Astrocyte (in vitro differentiated cells and primary cell): ENCODE results near the gene CHST13. TPM values are rescaled to one million over a fixed set of nuclear protein-coding genes. Genes with fewer than 3 reads are reported as not detected.

Source experiments
- DNase-seq: peaks from one replicate; pipeline ENCODE4 v3.0.0-alpha.2; 2010; ENCODE audit warnings: low read depth
- FAIRE-seq: peaks from 2 replicates; lab custom pipeline; 2011; peaks lifted over from hg19 to GRCh38; lab: Jason Lieb, UNC
- H2AFZ ChIP-seq: 2 replicates; pipeline ENCODE4 v1.6.0; 2012; ENCODE audit warnings: low read depth, low read length, inconsistent platforms
- H3K27ac ChIP-seq: 2 replicates; pipeline ENCODE4 v1.5.1; 2011; ENCODE audit warnings: low read depth, low read length, inconsistent platforms
- H3K27me3 ChIP-seq: 2 replicates; pipeline ENCODE4 v1.6.0; 2011; ENCODE audit warnings: low read length, inconsistent platforms; ENCODE audit not compliant: insufficient read depth
- H3K36me3 ChIP-seq: 2 replicates; pipeline ENCODE4 v1.5.1; 2011; ENCODE audit warnings: low read length, inconsistent platforms; ENCODE audit not compliant: insufficient read depth
- H3K4me1 ChIP-seq: 2 replicates; pipeline ENCODE4 v1.5.1; 2011; ENCODE audit warnings: low read length, inconsistent platforms; ENCODE audit not compliant: insufficient read depth
- H3K4me2 ChIP-seq: 2 replicates; pipeline ENCODE4 v1.6.0; 2012; ENCODE audit warnings: low read length, inconsistent platforms
- H3K4me3 ChIP-seq: 2 replicates; pipeline ENCODE4 v1.5.1; 2011; ENCODE audit warnings: low read depth, mild to moderate bottlenecking, low read length, inconsistent platforms; ENCODE audit not compliant: insufficient read depth
- H3K79me2 ChIP-seq: 2 replicates; pipeline ENCODE4 v1.6.0; 2012; ENCODE audit warnings: mild to moderate bottlenecking, low read length, inconsistent platforms; ENCODE audit not compliant: insufficient read depth
- H3K9ac ChIP-seq: 2 replicates; pipeline ENCODE4 v1.6.0; 2012; ENCODE audit warnings: mild to moderate bottlenecking, low read length, inconsistent platforms
- H3K9me3 ChIP-seq: 2 replicates; pipeline ENCODE4 v1.5.1; 2012; ENCODE audit warnings: low read depth, mild to moderate bottlenecking, low read length, inconsistent platforms; ENCODE audit not compliant: insufficient read depth
- H4K20me1 ChIP-seq: 2 replicates; pipeline ENCODE4 v1.6.0; 2012; ENCODE audit warnings: low read length, inconsistent platforms; ENCODE audit not compliant: insufficient read depth
- H3K27ac Mint-ChIP-seq: one replicate; pipeline ENCODE4 v1.8.0; 2021; ENCODE audit warnings: mild to moderate bottlenecking, mixed read lengths; ENCODE audit not compliant: unreplicated experiment
- H3K27me3 Mint-ChIP-seq: one replicate; pipeline ENCODE4 v1.8.0; 2021; ENCODE audit warnings: low read depth, mixed read lengths; ENCODE audit not compliant: unreplicated experiment
- H3K36me3 Mint-ChIP-seq: one replicate; pipeline ENCODE4 v1.8.0; 2021; ENCODE audit warnings: low read depth, mixed read lengths; ENCODE audit not compliant: unreplicated experiment
- H3K4me1 Mint-ChIP-seq: one replicate; pipeline ENCODE4 v1.8.0; 2021; ENCODE audit warnings: low read depth, mixed read lengths; ENCODE audit not compliant: unreplicated experiment
- H3K4me3 Mint-ChIP-seq: one replicate; pipeline ENCODE4 v1.8.0; 2021; ENCODE audit warnings: mild to moderate bottlenecking, moderate library complexity, mixed read lengths; ENCODE audit not compliant: unreplicated experiment
- H3K9me3 Mint-ChIP-seq: one replicate; pipeline ENCODE4 v1.8.0; 2021; ENCODE audit warnings: mild to moderate bottlenecking, mixed read lengths; ENCODE audit not compliant: unreplicated experiment
- EZH2 ChIP-seq: IDR thresholded peaks from 2 replicates; pipeline ENCODE4 v1.6.1; 2012; ENCODE audit warnings: mild to moderate bottlenecking, low read length, inconsistent platforms; ENCODE audit not compliant: insufficient read depth
- total RNA-seq: library from RNA; stranded (reverse); gene quantifications from 2 replicates; pipeline ENCODE4 v1.2.1, GENCODE V29; 2021
- TF ChIP-seq, protein P1 (sequence below): IDR thresholded peaks from 2 replicates; pipeline ENCODE4 v1.5.1; 2011; ENCODE audit warnings: low read depth, mild to moderate bottlenecking, inconsistent platforms, low read length, moderate library complexity; ENCODE audit not compliant: insufficient read depth

Gene CHST13
- total RNA-seq, 1 donor from 2014 or later = not detected

GRCh38 chr3:126553284-126554084, 29.5 kb downstream of the CHST13 start:
- H3K4me1 ChIP-seq = no peaks in the 10 kb centered on the region
- no peak overlapping the region for H3K9ac ChIP-seq
- FAIRE-seq = no peak
- H3K9me3 Mint-ChIP-seq = no peaks in the 10 kb centered on the region
- no peak overlapping the region for H3K4me2 ChIP-seq
- H3K9me3 ChIP-seq = no peaks in the 10 kb centered on the region
- no peaks in the 10 kb centered on the region for H3K4me1 Mint-ChIP-seq
- TF ChIP-seq, protein P1, sequence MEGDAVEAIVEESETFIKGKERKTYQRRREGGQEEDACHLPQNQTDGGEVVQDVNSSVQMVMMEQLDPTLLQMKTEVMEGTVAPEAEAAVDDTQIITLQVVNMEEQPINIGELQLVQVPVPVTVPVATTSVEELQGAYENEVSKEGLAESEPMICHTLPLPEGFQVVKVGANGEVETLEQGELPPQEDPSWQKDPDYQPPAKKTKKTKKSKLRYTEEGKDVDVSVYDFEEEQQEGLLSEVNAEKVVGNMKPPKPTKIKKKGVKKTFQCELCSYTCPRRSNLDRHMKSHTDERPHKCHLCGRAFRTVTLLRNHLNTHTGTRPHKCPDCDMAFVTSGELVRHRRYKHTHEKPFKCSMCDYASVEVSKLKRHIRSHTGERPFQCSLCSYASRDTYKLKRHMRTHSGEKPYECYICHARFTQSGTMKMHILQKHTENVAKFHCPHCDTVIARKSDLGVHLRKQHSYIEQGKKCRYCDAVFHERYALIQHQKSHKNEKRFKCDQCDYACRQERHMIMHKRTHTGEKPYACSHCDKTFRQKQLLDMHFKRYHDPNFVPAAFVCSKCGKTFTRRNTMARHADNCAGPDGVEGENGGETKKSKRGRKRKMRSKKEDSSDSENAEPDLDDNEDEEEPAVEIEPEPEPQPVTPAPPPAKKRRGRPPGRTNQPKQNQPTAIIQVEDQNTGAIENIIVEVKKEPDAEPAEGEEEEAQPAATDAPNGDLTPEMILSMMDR = no peak
- no peak for TF ChIP-seq EZH2
- no peaks in the 10 kb centered on the region for H3K36me3 Mint-ChIP-seq
- peaks cover 24% of the 10 kb centered on the region for H3K27me3 Mint-ChIP-seq
- no peaks in the 10 kb centered on the region for H3K79me2 ChIP-seq
- no peak overlapping the region for H3K4me3 Mint-ChIP-seq
- H2AFZ ChIP-seq = no peak overlapping the region
- H3K27ac Mint-ChIP-seq = no peak overlapping the region
- H3K36me3 ChIP-seq = no peaks in the 10 kb centered on the region
- no peaks in the 10 kb centered on the region for H4K20me1 ChIP-seq
- DNase-seq = no peak
- peaks cover 19% of the 10 kb centered on the region for H3K27me3 ChIP-seq
- no peak overlapping the region for H3K4me3 ChIP-seq
- no peak overlapping the region for H3K27ac ChIP-seq

- Mint-ChIP-seq H3K36me3 (no peaks in the 10 kb centered on the region), H3K4me1 (no peaks in the 10 kb centered on the region), H3K9me3 (peaks cover 2% of the 10 kb centered on the region), H3K27ac (no peak overlapping the region), H3K4me3 (no peak overlapping the region), H3K27me3 (peaks cover 18% of the 10 kb centered on the region)
- Histone ChIP-seq H4K20me1 (no peaks in the 10 kb centered on the region), H3K4me2 (no peak overlapping the region), H3K4me3 (no peak overlapping the region), H3K27me3 (peaks cover 18% of the 10 kb centered on the region), H3K9ac (no peak overlapping the region), H3K9me3 (no peaks in the 10 kb centered on the region), H2AFZ (no peak overlapping the region), H3K4me1 (no peaks in the 10 kb centered on the region), H3K79me2 (no peaks in the 10 kb centered on the region), H3K27ac (no peak overlapping the region), H3K36me3 (no peaks in the 10 kb centered on the region)
- TF ChIP-seq, protein P1 = no peak
- TF ChIP-seq EZH2 = no peak
- DNase-seq (no peak), FAIRE-seq (no peak)
These were observed 30.9 kb downstream of the CHST13 start for GRCh38 chr3:126554560-126555525.
